Naive thymus-derived CD4-positive, alpha-beta T cell (primary cell): ENCODE data around the gene CKAP2L. TPM values are rescaled to one million over a fixed set of nuclear protein-coding genes. Genes with fewer than 3 reads are reported as not detected.

Experiments used
- ATAC-seq: fragments of 150-1000 bp; cut with Tn5 transposase; 2 replicates; pipeline ENCODE4 v1.10.0; 2021; ENCODE audit warnings: mild to moderate bottlenecking, moderate library complexity
- CTCF ChIA-PET: fragments of 350-600 bp; sonication (Branson Sonifier 250); formaldehyde crosslinking; loops from one replicate; lab custom pipeline; 2021; ENCODE audit warnings: antibody characterized with exemption; lab: Charles Lee
- POLR2A ChIA-PET: fragments of 350-600 bp; sonication (Branson Sonifier 250); formaldehyde crosslinking; loops from one replicate; lab custom pipeline; 2021; ENCODE audit warnings: antibody characterized with exemption, inconsistent platforms; lab: Charles Lee
- DNase-seq, 9 donors: peaks; one replicate each; pipeline versions ENCODE4 v3.0.0 to v3.0.0-alpha.2; 2020 to 2022; ENCODE audit warnings: mixed read lengths in 1 of 9
- H3K27ac ChIP-seq: one replicate; pipeline ENCODE4 v1.7.0; 2013; ENCODE audit warnings: mild to moderate bottlenecking, low read depth, low read length, moderate library complexity
- H3K27me3 ChIP-seq, 2 donors: one replicate each; pipeline ENCODE4 v1.7.0; 2013; ENCODE audit warnings: low read length in 2 of 2, mild to moderate bottlenecking in 2 of 2, moderate library complexity in 2 of 2; ENCODE audit not compliant: control insufficient read depth in 2 of 2, insufficient read depth in 2 of 2
- H3K36me3 ChIP-seq, 3 experiments: 1 replicate in 2 of 3; 2 replicates in 1 of 3; pipeline ENCODE4 v1.7.0; 2013; ENCODE audit warnings: low read length in 3 of 3, mild to moderate bottlenecking in 3 of 3, moderate library complexity in 1 of 3; ENCODE audit not compliant: insufficient read depth in 3 of 3, control insufficient read depth in 2 of 3
- H3K4me1 ChIP-seq, 2 donors: one replicate each; pipeline ENCODE4 v1.7.0; 2013; ENCODE audit warnings: low read length in 2 of 2, mild to moderate bottlenecking in 2 of 2, moderate library complexity in 1 of 2; ENCODE audit not compliant: control insufficient read depth in 2 of 2, insufficient read depth in 2 of 2
- H3K4me3 ChIP-seq: 2 replicates; pipeline ENCODE4 v1.7.0; 2013; ENCODE audit warnings: mild to moderate bottlenecking, low read length
- H3K9me3 ChIP-seq, 3 experiments: 1 replicate in 2 of 3; 2 replicates in 1 of 3; pipeline ENCODE4 v1.7.0; 2013; ENCODE audit warnings: low read length in 3 of 3; ENCODE audit not compliant: control insufficient read depth in 2 of 3
- H3K27ac Mint-ChIP-seq, 9 donors: one replicate each; pipeline ENCODE4 v1.8.0; 2020 to 2022; ENCODE audit warnings: mixed read lengths in 9 of 9, mild to moderate bottlenecking in 8 of 9, moderate library complexity in 5 of 9, inconsistent platforms in 2 of 9
- H3K27me3 Mint-ChIP-seq, 5 donors: one replicate each; pipeline ENCODE4 v1.8.0; 2021 to 2022; ENCODE audit warnings: mixed read lengths in 5 of 5, mild to moderate bottlenecking in 1 of 5
- H3K36me3 Mint-ChIP-seq, 5 donors: one replicate each; pipeline ENCODE4 v1.8.0; 2020 to 2022; ENCODE audit warnings: mixed read lengths in 5 of 5, mild to moderate bottlenecking in 3 of 5, inconsistent platforms in 1 of 5
- H3K4me1 Mint-ChIP-seq, 7 donors: one replicate each; pipeline ENCODE4 v1.8.0; 2020 to 2022; ENCODE audit warnings: mixed read lengths in 7 of 7, mild to moderate bottlenecking in 3 of 7, inconsistent platforms in 1 of 7
- H3K4me3 Mint-ChIP-seq, 10 donors: one replicate each; pipeline ENCODE4 v1.8.0; 2020 to 2022; ENCODE audit warnings: mild to moderate bottlenecking in 10 of 10, mixed read lengths in 10 of 10, moderate library complexity in 6 of 10, inconsistent platforms in 2 of 10
- H3K9me3 Mint-ChIP-seq, 11 donors: one replicate each; pipeline ENCODE4 v1.8.0; 2020 to 2022; ENCODE audit warnings: mixed read lengths in 11 of 11, mild to moderate bottlenecking in 4 of 11, inconsistent platforms in 1 of 11, moderate library complexity in 1 of 11
- intact Hi-C, 2 donors: fragments of 100-400 bp; cut with micrococcal nuclease; formaldehyde crosslinking; loops; one replicate each; pipeline ENCODE4 v1.15.1; 2023
- polyA plus RNA-seq, 2 donors: library from polyadenylated mRNA; unstranded; fragments of 300-500 nt; fragmentation: Illumina TruSeq; gene quantifications; one replicate each; pipeline ENCODE4 v1.2.3, GENCODE V29; 2021
- total RNA-seq, 6 experiments: library from RNA in 5 of 6; stranded (reverse) in 5 of 6; gene quantifications; 1 replicate in 5 of 6; 2 replicates in 1 of 6; pipeline ENCODE4 v1.2.3 and lab custom pipeline; 2021 to 2026

CKAP2L gene
- total and polyA plus RNA-seq, 7 experiments from 2014 or later = 0.69 to 36.2 (median 2.4) TPM; not detected in 4

DNA sequence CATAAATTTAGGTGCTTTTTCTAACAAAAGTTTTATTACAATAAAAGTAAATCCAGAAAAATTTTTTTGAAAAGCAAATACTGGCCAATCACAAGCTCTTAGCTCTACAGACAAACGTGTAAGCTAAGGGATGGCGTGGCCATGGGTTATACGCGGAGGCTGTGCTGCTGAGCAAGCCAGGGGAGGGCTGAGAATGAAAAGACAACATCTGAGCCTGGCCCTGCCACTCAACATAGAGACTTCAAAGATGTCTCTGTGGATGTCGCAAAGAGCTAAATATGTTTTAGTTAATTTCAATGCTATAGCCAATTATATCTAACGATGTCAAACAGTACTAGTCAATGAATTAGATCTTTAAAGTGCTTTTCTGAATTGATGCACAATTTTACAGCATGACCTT, 76.9 kb downstream of the CKAP2L start:
- no peaks in the 10 kb centered on the region for H3K27me3 ChIP-seq
- ATAC-seq (no peak), DNase-seq (no peak)
- Mint-ChIP-seq H3K9me3 (no peaks in the 10 kb centered on the region), H3K4me1 (peaks cover 0 to 55% (median 17%) of the 10 kb centered on the region in 7 donors), H3K4me3 (no peak overlapping the region), H3K27me3 (no peaks in the 10 kb centered on the region), H3K27ac (no peak overlapping the region), H3K36me3 (no peaks in the 10 kb centered on the region)
- H3K27ac ChIP-seq = no peak overlapping the region
- no peaks in the 10 kb centered on the region for H3K9me3 ChIP-seq
- intact Hi-C loops = no loop called here
- ChIA-PET POLR2A (interaction anchor here (4.6 kb wide), 1 partner anchor 61 kb away, joined by 26 read pairs; no protein-coding TSS in a partner anchor), CTCF (interaction anchor here (1.0 to 8.9 kb wide), 3 partner anchors 21 to 87 kb away, joined by 4 to 183 read pairs (median 6); no protein-coding TSS in a partner anchor)
- no peak overlapping the region for H3K4me3 ChIP-seq
- peaks cover 3 to 17% of the 10 kb centered on the region in 2 donors for H3K4me1 ChIP-seq
- no peaks in the 10 kb centered on the region for H3K36me3 ChIP-seq

Other genes starting within 250 kb of the CKAP2L start
- 10 to 100 TPM; 10.1 to 41.8 (median 25.2) TPM for gene POLR1B, start 222.1 kb downstream of the CKAP2L start, total RNA-seq
- 10 to 100 TPM; 17.2 to 26.1 TPM for gene POLR1B, start 222.1 kb downstream of the CKAP2L start, polyA plus RNA-seq
- gene CHCHD5, start 180.0 kb downstream of the CKAP2L start, total RNA-seq = 10 to 100 TPM; 17.4 to 31.9 (median 21.1) TPM
- gene CHCHD5, start 180.0 kb downstream of the CKAP2L start, polyA plus RNA-seq = 10 to 100 TPM; 35.3 to 67.3 TPM
- 100 to 1,000 TPM in 3 of 5 experiments, 10 to 100 TPM in 2; 94.4 to 164 (median 120) TPM for gene SLC20A1, start 118.7 kb downstream of the CKAP2L start, total RNA-seq
- gene SLC20A1, start 118.7 kb downstream of the CKAP2L start, polyA plus RNA-seq = 10 to 100 TPM; 32.8 to 39.3 TPM
- under 1 TPM in 1 of 5 experiments, not detected in 4; 0.56 TPM for gene NT5DC4, start 43.6 kb downstream of the CKAP2L start, total RNA-seq
- gene NT5DC4, start 43.6 kb downstream of the CKAP2L start, polyA plus RNA-seq = not detected
- gene IL1A, start 19.9 kb upstream of the CKAP2L start, total RNA-seq = 1 to 10 TPM in 2 of 5 experiments, under 1 TPM in 2, not detected in 1; 0.22 to 4.3 (median 1.0) TPM
- gene IL1A, start 19.9 kb upstream of the CKAP2L start, polyA plus RNA-seq = not detected
- 100 to 1,000 TPM in 2 of 5 experiments, 1 to 10 TPM in 1, under 1 TPM in 2; 0.17 to 615 (median 1.1) TPM for gene IL1B, start 72.2 kb upstream of the CKAP2L start, total RNA-seq
- gene IL1B, start 72.2 kb upstream of the CKAP2L start, polyA plus RNA-seq = not detected
- gene IL37, start 146.6 kb upstream of the CKAP2L start, total RNA-seq = not detected
- not detected for gene IL37, start 146.6 kb upstream of the CKAP2L start, polyA plus RNA-seq
- not detected for gene IL36G, start 213.4 kb upstream of the CKAP2L start, total RNA-seq
- not detected for gene IL36G, start 213.4 kb upstream of the CKAP2L start, polyA plus RNA-seq
- 1 to 10 TPM in 3 of 5 experiments, under 1 TPM in 2; 0.44 to 1.8 (median 1.5) TPM for gene IL36A, start 240.8 kb upstream of the CKAP2L start, total RNA-seq
- 1 to 10 TPM in 1 of 2 donors, not detected in 1; 1.5 TPM for gene IL36A, start 240.8 kb upstream of the CKAP2L start, polyA plus RNA-seq